ENCODE results near the gene NAV3.

NAV3 gene

DNA sequence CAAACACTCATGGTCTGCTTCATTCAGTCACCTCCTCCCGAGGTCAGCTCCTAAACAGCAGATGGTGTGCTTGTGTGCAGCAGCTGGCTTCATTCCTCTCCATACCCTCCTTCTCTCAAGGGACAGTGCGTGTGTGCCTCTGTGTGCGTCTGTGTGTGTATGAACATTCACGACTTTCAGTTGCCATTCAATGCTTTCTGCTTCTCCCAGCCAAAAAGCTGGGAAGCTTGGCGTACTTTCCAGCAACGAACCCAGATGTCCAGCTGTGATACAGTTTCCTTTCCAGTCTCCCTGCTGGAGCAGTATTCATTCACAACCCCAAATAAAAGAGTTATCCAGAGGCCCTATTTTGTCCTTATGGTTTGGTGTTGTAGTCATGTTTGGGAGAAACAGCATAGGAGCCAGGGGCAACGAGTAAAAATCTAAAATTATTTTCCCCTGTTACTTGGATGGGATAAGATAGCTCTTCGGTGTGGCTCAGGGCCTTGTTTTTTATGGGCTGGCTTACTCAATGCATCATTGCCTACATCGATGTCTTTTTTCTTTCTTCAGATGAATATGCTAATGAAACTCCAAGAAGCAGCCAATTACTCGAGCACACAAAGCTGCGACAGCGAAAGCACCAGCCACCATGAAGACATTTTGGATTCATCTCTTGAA, 379.3 kb downstream of the NAV3 start:
- CTCF ChIA-PET: interaction anchor here (1.1 kb wide), 1 partner anchor 15 kb away, joined by 3 read pairs; no protein-coding TSS in a partner anchor

DNA sequence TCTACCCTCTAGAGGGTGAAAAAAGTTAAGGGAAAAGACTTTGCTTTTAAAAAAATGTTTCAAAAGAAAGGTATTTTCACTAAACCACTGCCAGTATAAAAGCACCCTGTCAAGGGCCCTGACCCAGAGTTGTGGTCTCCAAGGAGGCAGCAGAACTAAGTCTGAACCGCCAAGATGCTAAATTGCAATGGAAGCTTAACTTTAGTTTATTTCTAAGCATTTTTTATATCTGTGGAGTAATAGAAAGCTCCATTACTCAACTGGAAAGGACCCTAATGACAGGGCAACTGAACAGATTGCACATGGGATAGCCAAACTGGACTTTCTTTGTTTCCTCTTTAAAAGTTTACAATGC, 379.8 kb downstream of the NAV3 start:
- DNase-seq (ENCODE audit: low read depth, low spot score): no peak
- H3K4me3 ChIP-seq (ENCODE audit: low read depth, low read length): no peak overlapping the region
- TF ChIP-seq, protein P1, sequence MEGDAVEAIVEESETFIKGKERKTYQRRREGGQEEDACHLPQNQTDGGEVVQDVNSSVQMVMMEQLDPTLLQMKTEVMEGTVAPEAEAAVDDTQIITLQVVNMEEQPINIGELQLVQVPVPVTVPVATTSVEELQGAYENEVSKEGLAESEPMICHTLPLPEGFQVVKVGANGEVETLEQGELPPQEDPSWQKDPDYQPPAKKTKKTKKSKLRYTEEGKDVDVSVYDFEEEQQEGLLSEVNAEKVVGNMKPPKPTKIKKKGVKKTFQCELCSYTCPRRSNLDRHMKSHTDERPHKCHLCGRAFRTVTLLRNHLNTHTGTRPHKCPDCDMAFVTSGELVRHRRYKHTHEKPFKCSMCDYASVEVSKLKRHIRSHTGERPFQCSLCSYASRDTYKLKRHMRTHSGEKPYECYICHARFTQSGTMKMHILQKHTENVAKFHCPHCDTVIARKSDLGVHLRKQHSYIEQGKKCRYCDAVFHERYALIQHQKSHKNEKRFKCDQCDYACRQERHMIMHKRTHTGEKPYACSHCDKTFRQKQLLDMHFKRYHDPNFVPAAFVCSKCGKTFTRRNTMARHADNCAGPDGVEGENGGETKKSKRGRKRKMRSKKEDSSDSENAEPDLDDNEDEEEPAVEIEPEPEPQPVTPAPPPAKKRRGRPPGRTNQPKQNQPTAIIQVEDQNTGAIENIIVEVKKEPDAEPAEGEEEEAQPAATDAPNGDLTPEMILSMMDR (IDR thresholded peaks at IDR 0.05; ENCODE audit: insufficient read depth, low read length, missing control alignments): no peak
- CTCF ChIA-PET: interaction anchor here (1.1 kb wide), 1 partner anchor 16 kb away, joined by 3 read pairs; no protein-coding TSS in a partner anchor
- POLR2A ChIA-PET: no interaction called here

More for the DNA sequence above, 379.3 kb downstream of the NAV3 start:
- TF ChIP-seq, protein P1 (IDR thresholded peaks at IDR 0.05; ENCODE audit: insufficient read depth, low read length, missing control alignments): no peak
- DNase-seq (ENCODE audit: low read depth, low spot score): no peak
- no peak overlapping the region for H3K4me3 ChIP-seq (ENCODE audit: low read depth, low read length)
- POLR2A ChIA-PET: no interaction called here

DNA sequence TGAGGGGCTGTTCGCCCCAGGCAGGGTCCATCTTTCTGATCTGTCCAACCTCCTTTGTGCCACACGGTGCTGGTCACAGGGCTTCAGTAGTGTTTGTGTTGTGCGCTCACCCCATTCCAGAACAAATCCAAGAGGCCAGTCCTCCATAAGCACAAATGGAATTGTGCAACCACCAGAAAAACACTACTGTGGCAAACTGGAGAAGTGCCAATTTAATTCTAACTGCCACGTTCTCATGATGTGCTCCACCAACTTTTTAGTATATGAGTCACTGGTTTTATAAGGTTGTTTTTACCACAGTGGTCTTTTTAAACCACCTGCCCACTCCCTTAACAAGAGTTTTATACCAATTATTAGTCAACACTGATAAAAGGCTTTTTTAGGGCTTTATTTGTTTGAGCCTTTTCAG, 380.2 kb downstream of the NAV3 start:
- CTCF ChIA-PET: interaction anchor here (1.1 kb wide), 1 partner anchor 16 kb away, joined by 3 read pairs; no protein-coding TSS in a partner anchor
- TF ChIP-seq, protein P1 (IDR thresholded peaks at IDR 0.05; ENCODE audit: insufficient read depth, low read length, missing control alignments): no peak
- DNase-seq (ENCODE audit: low read depth, low spot score): peak; percentile 66
- no peak overlapping the region for H3K4me3 ChIP-seq (ENCODE audit: low read depth, low read length)
- POLR2A ChIA-PET: no interaction called here

DNA sequence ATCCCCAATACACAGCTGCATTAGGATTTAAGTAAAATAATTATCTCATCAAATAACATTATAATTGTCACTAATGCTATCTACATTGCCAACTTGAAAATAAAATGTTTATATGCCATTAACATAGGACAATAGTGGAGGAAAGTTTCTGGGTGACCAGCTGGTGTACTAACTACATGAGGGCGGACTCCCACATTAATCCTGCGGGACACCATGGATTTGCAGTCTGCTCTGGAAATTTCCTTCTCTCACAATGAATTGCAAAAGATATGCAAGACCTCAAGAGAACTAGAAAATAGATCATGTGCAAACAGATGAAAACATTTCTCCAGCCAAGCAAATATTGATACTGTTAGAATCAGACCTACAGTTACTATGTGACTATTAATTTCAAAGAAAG, 390.1 kb downstream of the NAV3 start:
- POLR2A ChIA-PET: no interaction called here
- TF ChIP-seq, protein P1 (IDR thresholded peaks at IDR 0.05; ENCODE audit: insufficient read depth, low read length, missing control alignments): no peak
- no peak overlapping the region for H3K4me3 ChIP-seq (ENCODE audit: low read depth, low read length)
- CTCF ChIA-PET: interaction anchor here (0.9 kb wide), 1 partner anchor 10 kb away, joined by 4 read pairs; no protein-coding TSS in a partner anchor
- DNase-seq (ENCODE audit: low read depth, low spot score): no peak

DNA sequence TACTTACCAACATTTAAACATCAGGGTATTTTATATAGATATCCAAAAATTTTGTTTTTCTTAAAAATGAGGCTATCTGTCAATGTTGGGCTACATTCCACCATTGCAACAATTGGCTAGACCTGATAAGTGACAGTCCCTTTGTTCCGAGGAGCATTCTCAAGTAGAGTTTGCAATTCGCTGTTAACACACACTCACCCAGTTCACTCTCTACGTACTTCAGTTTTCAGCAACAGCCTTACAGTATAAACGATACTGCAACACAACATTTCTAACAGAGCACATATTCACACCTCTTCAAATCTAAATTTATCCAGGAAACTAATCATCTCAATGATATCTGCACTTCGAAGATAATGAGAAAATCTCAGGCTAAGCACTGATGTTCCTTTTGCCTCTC, 393.5 kb downstream of the NAV3 start:
- H3K4me3 ChIP-seq (ENCODE audit: low read depth, low read length): no peak overlapping the region
- CTCF ChIA-PET: no interaction called here
- POLR2A ChIA-PET: no interaction called here
- TF ChIP-seq, protein P1 (IDR thresholded peaks at IDR 0.05; ENCODE audit: insufficient read depth, low read length, missing control alignments): no peak
- no peak for DNase-seq (ENCODE audit: low read depth, low spot score)

DNA sequence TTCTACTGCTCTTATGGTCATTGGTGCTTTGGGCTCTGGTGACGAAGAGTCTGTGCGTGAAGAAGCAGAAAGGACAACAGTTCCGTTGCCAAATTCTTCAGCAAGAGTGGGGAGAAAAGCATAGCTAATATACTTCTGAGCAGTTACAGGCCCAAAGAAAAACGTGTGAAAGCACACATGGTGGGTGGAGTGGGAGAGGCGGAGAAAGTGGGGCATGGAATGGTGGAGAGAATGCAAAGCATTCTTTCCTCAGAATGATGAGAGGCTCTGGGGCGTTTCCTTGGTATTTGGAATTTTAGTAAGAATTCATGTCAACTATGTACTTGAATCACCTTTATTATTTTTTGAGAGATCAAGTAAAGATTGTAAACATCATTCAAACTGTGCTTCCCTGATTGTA, 396.1 kb downstream of the NAV3 start:
- TF ChIP-seq, protein P1 (IDR thresholded peaks at IDR 0.05; ENCODE audit: insufficient read depth, low read length, missing control alignments): no peak
- ChIA-PET CTCF (no interaction called here), POLR2A (no interaction called here)
- DNase-seq (ENCODE audit: low read depth, low spot score): no peak
- no peak overlapping the region for H3K4me3 ChIP-seq (ENCODE audit: low read depth, low read length)
